Fibroblast of skin of right quadriceps (primary cell): ENCODE results near the gene MEX3A.
A peak's percentile ranks its signal among the peaks of the same experiment; 100 is the strongest.
"Not testable (repeated sequence)": the region's sequence is repeated elsewhere in the genome, so short reads cannot be mapped to it uniquely, and the experiment has no call there.

Experiments
- DNase-seq: peaks from one replicate; pipeline ENCODE4 v3.0.0-alpha.2; 2013

The MEX3A gene

DNA sequence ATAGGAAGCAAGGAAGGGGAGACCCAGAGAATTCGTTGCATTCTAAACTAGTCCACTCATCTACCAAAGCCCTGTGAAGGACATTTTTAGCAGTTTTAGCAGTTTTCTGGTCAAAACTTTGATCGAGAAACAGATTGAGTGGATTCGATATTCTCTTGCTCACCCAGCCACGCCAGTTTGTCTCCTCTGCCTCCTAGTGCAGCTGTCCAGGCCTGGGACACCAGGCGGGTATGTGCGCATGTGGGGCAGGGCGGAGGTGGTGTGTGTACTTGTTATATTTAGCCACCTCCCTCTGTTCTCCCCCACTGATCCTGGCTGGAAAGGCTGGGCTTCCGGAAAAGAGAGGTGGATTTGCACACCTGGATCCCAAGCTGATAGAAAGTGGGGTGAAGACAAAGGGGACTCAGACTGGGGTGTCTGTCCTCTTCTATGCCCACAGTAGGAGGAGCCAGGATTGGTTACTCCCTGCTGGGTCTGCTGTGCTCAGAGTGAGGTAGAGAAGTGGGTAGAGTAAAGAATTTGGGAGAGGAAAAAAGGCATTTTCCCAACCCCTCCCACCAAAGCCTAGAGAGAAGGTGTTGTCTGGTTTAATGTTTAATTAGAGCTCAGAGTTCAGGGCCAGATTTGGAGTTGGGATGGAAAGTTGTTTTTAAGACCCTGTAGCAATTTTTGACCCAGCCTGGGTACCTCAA, 36.1 kb upstream of the MEX3A start:
- no peak for DNase-seq

DNA sequence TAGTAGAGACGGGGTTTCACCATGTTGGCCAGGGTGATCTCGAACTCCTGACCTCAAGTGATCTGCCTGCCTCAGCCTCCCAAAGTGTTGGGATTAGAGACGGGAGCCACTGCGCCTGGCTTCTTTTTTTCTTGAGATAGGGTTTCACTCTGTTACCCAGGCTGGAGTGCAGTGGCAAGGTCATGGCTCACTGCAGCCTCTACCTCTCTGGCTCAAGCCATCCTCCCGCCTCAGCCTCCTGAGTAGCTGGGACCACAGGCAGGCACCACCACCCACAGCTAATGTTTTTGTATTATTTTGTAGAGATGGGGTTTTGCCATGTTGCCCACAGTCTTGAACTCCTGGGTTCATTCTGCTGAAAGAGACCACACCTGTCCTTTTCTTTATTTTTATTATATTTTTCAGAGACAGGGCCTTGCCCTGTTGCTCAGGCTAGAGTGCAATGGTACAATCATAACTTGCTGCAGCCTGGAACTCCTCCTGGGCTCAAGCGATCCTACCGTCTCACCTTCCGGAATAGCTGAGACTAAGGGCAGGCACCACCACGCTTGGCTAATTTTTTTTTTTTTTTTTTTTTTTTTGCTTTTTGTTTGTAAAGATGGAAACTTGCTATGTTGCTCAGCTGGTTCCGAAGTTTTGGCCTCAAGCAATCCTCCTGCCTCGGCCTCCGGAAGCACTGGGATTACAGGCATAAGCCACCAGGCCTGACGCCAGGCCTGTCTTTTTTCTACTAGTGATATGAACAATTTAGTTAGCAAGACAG, 35.3 kb upstream of the MEX3A start:
- no peak for DNase-seq

DNA sequence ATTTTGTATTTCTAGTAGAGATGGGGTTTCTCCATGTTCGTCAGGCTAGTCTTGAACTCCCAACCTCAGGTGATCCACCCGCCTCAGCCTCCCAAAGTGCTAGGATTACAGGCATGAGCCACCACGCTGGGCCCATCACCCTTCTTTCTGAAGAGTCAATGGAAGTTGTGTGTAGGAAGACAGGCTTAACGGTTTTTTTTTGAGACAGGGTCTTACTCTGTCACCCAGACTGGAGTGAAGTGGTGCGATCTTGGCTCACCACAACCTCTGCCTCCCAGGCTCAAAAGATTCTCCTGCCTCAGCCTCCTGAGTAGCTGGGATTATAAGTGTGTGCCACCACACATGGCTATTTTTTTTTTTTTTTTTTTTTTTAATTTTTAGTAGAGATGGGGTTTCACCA, 34.5 kb upstream of the MEX3A start:
- not testable (repeated sequence) for DNase-seq

- DNase-seq = peak; percentile 56
Measured at GRCh38 chr1:156115514-156116374, 33.5 kb upstream of the MEX3A start.

DNA sequence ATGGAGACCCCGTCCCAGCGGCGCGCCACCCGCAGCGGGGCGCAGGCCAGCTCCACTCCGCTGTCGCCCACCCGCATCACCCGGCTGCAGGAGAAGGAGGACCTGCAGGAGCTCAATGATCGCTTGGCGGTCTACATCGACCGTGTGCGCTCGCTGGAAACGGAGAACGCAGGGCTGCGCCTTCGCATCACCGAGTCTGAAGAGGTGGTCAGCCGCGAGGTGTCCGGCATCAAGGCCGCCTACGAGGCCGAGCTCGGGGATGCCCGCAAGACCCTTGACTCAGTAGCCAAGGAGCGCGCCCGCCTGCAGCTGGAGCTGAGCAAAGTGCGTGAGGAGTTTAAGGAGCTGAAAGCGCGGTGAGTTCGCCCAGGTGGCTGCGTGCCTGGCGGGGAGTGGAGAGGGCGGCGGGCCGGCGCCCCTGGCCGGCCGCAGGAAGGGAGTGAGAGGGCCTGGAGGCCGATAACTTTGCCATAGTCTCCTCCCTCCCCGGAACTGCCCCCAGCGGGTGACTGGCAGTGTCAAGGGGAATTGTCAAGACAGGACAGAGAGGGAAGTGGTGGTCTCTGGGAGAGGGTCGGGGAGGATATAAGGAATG, 32.8 kb upstream of the MEX3A start:
- no peak for DNase-seq

- peak; percentile 98 for DNase-seq
Measured at GRCh38 chr1:156114101-156114918, 32.0 kb upstream of the MEX3A start, which contains the start of gene LMNA. TSS of gene LMNA (plus strand) at chr1:156114711. CDS start at chr1:156114919, 208 bp downstream.

DNA sequence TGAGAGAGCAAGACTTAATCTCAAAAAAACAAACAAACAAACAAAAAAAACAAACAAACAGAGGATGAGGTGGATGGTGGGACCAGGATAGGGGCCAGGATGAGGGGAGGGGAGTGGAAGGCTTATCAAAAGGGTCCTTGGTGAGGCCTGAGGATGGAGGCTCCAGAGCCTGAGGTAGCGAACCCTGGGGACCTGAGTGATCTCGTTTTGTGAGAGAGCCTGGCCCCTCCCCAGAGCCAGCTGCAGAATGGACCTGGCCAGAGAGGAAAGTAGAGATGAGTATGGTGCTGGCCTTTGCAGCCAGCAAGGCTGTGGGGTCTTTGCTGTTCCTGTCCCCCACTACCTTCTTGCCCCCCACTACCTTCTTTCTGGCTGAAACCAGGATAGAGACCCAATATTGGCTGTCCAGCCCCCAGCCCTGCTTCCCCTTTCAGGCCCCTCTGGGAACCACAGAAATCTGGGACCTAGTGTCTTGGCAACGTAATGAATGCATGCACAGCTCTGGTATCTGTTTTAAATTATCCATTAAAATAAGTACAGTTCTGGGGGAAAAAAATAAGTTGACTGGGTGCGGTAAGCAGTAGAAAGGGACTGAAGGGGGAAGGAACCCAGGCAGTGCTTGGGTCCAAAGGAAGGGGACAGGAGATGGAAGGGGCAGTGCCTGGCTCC, 31.2 kb upstream of the MEX3A start:
- peak; percentile 81 for DNase-seq

DNA sequence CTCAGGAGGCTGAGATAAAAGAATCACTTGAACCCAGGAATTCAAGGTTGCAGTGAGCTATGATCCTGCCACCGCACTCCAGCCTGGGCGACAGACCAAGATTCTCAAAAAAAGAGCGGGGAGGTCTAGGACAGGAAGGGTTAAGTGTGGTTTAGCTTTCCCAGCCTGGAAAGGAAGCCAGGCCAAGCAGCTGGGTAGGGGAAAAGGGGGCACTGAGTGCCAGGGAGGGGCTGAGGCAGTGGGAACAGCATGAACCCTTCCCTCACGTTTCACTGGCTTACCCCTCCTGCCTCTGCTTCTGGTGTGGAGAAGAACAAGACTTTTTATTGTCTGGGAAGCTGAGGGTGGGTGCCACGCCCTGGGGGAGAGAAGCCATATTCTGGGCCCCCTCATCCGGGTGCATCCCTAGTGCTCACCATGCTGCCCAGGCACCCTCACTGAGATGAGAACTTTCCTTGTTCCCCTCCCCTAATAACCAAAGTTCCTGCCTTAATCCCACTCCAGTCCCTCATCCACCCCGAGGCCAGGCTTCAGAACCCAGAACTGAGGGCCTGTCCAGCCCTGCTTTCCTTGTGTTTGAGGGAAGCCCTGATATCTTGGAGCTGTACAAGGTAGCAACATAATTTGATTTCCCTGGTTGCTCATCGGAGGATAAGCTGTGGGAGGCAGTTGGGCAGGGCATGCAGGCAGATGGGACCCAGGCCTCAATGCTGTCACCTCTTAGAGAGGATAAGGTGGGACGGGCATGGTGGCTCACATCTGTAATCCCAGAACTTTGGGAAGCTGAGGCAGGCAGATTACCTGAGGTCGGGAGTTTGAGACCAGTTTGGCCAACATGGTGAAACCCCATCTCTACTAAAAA, 30.2 kb upstream of the MEX3A start:
- no peak for DNase-seq

- DNase-seq = peak; percentile 46
Measured at GRCh38 chr1:156111355-156111962, 29.2 kb upstream of the MEX3A start.

GRCh38 chr1:156110252-156110651, 28.0 kb upstream of the MEX3A start:
- no peak for DNase-seq

DNA sequence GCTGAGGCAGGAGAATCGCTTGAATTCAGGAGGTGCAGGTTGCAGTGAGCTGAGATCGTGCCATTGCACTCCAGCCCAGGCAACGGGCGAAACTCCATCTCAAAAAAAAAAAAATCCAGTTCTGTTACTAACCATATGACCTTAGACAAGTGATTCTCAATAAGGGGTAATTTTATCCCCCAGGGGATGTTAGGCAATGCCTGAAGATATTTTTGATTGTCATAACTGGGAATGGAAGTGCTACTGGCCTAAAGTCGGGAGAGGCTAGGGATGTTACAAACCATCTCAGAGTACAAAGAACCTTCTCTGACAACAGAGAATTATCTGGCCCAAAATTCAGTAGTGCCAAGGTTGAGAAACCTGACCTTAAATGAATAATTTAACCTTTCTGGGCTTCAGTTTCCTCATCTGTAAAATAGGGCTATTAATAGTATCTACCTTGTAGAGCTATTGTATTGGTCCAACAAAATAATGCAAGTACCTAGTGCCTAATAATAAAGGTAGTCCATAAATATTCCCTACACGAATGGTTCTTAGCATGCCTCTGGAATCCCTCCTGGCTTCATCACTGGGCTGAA, 26.5 kb upstream of the MEX3A start:
- DNase-seq = no peak

- DNase-seq = no peak
Measured at GRCh38 chr1:156108057-156108456, 25.8 kb upstream of the MEX3A start.

- DNase-seq = peak; percentile 75
Measured at GRCh38 chr1:156106624-156107488, 24.6 kb upstream of the MEX3A start.

GRCh38 chr1:156104861-156105832, 22.9 kb upstream of the MEX3A start:
- peak; percentile 80 for DNase-seq

DNA sequence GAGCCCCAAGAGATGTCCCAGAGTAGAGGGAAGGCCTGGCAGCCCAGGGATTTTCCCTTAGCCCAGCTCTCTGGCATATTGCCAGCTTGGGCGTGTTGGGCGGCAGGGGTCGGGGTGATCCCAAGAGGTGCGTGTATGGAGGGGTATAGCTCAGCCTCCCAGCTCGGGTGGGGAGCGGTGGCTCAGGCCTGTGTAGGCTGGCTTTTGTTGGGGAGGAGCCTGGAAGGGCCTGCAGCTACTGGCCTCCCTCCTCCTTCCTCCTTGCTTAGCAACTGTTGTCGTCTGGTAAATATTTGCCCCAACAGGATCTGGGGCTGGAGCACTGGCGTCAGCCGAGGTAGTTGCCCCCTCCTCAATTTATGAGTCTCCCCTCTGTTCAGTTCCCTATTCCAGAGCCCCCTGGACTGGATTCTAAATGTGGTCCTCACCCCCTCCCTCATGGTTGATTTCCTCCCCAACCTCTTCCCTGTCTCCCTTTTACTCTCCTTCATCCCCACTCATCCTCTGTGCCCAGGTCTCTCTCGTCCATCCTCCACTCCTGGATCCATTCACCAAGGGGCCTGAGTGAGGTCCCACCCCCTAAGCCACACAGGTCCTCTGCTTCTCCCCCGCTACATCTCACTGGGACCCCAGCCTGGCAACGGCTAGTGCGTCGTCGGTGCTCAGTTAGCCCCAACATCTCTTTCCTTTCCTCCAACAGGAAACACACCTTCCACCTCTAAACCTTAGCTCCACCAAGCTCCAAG, 22.0 kb upstream of the MEX3A start:
- DNase-seq = peak; percentile 87

GRCh38 chr1:156103521-156103947, 21.3 kb upstream of the MEX3A start:
- DNase-seq = peak; percentile 80
